GM18517 (cell line): ENCODE measurements around the gene SIRT5.

ENCODE experiments used
- ATAC-seq: cut with Tn5 transposase; IDR thresholded peaks from one replicate; pipeline ENCODE4 v1.9.1; 2021; ENCODE audit warnings: mild to moderate bottlenecking, moderate library complexity; ENCODE audit not compliant: unreplicated experiment

The SIRT5 gene

GRCh38 chr6:13550656-13551055 is 23.7 kb upstream of the SIRT5 start:
- no peak for ATAC-seq

GRCh38 chr6:13553646-13554045 is 20.8 kb upstream of the SIRT5 start:
- ATAC-seq: no peak

- ATAC-seq: no peak
Observed at GRCh38 chr6:13554929-13555333, 19.5 kb upstream of the SIRT5 start.

- no peak for ATAC-seq
Observed at GRCh38 chr6:13557841-13558240, 16.6 kb upstream of the SIRT5 start.

DNA sequence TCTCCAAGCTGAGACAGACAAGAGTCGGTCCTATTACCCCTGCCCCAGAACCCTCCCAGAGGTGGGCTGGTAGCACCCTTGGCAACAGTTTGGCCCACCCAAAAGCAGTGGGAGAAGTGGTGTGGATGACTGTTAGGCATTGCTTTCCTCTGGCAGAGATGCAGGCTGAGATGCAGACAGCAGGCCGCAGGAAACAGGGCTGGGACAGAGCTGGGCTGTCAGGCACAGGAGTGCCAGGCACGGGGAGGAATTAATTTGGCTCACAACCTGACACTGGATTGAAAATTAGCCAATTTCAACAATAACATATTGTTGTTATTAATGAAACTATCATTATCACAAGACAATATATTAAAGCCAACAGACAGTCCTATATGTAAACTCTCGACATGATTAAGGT is 15.7 kb upstream of the SIRT5 start:
- ATAC-seq: no peak

GRCh38 chr6:13559251-13559650 is 15.2 kb upstream of the SIRT5 start:
- no peak for ATAC-seq

DNA sequence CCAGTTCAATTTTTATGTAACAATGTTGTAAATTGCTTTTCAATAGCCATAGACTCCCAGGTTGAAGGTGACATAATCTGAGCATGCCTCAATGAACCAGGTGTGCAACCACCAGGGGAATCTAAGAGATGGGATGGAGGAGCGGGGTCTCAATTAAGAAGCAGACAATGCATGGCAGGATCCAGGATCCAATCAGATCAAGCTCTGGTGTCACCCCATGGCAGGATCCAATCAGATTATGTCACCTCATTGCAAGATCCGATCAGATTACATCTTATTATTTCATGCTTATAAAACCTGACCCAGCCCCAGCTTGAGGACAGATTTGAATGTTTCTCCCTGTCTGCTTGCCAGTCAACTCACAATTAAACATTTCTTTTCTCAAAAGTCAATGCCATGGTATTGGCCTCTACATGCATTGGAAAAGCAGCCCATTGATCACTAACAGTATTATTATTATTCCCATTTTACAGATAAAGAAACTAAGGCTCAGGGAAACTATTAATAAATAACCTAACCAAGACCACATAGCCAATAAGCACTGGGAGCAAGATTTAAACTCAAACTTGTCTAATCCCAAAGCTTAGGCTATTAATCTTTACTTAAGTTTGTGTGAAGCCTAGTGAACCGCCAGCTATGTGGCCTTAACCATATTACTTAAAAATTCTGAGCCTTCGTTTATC is 14.3 kb upstream of the SIRT5 start:
- ATAC-seq: no peak

DNA sequence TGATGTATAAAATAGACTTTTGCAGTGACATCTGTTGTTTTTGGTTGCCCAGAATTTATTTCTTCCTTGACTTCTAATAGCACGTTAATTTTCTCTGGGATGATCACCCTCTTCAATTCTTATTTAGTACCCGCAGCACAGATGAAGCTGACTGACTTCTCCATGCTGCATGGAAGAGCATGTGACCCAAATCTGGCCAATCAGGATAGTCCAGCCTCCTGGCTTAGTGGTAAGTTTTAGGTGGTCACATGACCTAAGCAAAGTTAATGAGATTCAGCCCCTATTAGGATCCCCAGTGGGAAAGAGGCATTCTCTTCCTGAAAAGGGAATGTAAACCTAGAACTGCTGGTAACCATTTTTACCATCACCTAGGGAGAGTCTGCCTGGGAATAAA is 13.8 kb upstream of the SIRT5 start:
- ATAC-seq: no peak

DNA sequence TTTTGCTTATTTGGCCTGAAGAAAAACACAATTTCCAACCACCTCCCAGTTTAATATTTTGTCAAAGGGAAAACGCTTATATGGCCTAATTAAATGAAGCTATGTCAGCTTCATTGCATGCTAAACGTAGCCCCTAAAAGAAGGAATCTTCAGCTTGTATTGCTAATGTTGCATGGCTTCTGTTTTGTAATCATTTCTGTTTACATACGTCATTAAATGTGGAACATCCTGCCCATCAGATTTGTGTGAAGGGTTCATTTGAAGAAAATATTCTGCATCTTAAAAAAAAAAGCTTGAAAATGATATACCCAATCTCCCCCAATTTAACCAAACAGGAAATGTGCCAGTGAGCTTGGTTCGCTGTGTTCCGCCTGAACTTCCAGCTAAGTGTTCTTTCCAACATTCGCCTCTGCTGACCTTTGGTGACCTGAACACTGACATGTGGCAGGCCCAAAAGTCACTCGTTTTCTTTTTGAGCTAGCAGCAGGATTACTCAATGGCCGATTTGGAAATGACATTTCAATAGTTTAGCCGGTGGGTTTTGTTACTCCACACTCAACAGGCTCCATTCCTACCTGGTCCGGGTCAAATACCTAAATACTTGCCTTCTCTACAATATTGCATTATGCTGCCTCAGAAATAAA is 12.7 kb upstream of the SIRT5 start:
- ATAC-seq: no peak

DNA sequence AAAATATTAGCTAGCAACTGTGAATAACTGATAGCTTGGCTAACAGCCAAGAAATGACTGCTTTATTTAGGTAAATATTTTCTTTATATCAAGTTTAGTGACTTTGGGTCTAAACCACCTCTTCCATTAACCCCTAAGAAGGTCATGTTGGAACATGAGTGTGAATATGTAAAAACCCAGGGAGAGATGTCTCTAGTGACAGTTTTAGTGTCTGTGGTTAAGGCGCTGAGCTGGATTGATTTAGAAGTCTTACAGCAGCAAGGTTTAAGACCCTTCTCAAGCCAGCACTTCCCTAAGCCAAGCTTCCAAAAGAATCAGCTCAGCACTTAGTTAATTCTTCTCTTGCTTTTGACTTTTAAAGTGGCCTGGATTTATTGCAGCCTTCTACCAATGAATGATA is 11.4 kb upstream of the SIRT5 start:
- ATAC-seq: no peak

GRCh38 chr6:13565921-13566320 is 8.5 kb upstream of the SIRT5 start:
- no peak for ATAC-seq

DNA sequence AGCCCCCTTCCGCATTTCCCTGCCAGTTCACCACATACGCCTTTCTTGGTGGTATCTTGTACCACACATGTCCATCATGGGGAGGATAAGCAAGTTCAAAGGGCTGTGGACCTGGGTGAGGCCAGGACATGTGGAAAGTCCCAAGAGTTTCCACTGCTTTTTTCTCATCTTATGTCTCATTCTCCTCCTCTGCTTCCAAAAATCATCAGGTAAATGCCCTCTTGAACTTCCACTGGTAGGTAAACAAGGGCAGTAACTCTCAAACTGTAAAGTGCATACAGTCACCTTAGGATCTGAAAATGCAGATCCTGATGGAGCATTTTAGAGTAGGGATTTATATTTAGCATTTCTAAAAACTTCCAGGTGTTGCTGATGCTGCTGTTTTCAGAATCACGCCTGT is 7.9 kb upstream of the SIRT5 start:
- ATAC-seq: no peak

DNA sequence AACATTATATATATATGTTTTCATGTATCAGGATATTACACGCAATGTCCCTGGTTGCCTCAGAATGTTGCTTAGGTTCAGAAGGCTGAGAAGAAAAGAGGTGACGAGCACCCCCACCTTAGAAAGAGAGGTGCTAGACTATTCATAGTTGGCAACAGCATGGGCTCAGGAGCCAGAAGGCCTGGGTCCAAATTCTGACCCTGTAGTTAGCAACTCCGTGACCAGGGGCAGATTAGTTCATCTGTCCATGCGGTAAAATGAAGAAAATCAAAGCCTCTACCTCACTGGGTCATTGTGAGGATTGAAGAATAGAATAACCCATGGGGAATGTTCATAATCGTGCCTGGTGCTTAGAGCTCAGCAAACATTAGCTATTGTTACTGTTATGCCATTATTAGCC is 5.4 kb upstream of the SIRT5 start:
- ATAC-seq: no peak

GRCh38 chr6:13572240-13572639 is 2.2 kb upstream of the SIRT5 start:
- ATAC-seq: no peak

- no peak for ATAC-seq
Observed at GRCh38 chr6:13572951-13573654, 1.3 kb upstream of the SIRT5 start.

GRCh38 chr6:13573669-13574110 is 711 bp upstream of the SIRT5 start:
- no peak for ATAC-seq

- ATAC-seq: peak; percentile 70
Observed at GRCh38 chr6:13574149-13574570, 241 bp upstream of the SIRT5 start.

DNA sequence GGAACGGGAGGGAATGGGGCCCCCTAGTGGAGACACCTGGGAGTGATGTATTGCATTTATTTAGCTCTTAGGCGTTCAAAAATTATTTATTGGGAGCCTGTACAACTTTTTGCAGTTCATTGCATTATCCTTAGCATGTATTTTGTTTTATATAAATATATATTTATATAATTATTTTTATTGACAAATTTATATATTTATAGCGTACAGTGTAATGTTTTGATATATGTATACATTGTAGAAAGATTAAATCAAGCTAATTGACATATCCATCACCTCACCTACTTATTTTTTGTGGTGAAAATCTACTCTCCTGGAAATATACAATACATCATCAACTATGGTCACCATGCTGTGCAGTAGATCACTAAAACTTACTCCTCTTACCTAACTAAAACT is 975 bp downstream of the SIRT5 start:
- no peak for ATAC-seq

DNA sequence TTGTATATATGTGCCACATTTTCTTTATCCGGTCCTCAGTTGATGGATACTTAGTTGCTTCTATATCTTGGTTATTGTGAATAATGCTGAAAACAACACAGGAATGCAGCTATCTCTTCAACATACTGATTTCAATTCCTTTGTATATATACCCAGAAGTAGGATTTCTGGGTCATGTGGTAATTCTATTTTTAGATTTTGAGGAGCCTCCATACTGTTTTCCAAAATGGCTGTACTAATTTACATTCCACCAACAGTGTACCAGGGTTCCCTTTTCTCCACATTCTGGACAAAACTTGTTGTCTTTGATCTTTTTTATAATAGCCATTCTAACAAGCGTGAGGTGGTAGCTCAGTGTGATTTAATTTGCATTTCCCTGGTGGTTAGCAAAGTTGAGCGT is 1.6 kb downstream of the SIRT5 start:
- no peak for ATAC-seq

- no peak for ATAC-seq
Observed at GRCh38 chr6:13577926-13578325, 3.5 kb downstream of the SIRT5 start.

DNA sequence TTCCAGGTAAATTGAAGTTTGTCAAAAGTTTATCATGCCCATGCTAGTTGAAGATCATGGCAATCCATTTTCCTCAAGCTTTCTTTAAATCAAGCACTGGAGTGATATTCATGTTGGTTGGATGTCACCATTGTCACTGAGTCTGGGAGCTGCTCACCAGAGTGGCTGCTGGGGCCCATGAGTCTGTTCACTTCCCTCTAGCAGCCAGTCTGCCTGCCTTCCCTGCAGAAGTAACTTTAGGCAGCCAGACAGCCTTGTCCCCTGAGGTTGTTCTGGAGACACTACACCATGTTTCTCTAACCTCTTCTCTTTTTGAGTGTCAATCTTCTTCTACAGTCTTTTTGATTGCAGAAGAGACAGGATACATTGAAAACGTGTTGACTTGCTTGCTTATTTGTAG is 5.5 kb downstream of the SIRT5 start:
- no peak for ATAC-seq

DNA sequence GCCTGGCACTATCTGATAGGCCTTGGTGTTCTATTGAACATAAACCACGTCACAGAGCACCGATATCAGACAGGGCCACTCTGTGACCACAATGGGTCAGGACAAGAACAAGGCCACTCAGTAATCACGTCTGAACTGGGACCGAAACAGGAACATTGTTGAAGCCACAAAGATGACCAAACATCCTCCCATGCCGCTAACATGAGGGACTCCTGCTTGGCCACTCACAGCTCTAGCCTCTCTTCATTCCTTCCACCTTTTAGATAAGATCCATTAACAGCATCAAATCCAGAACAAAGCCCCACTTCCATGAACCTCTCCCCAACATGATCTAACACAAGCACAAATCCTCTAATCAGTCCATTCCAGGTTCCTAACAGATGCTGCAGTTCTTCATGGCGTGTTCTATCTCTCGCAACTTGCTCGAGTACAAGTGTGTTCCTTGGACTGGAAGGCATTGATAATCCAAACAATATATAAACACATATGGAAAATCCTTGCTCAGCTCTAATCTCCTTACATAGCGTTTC is 7.4 kb downstream of the SIRT5 start:
- ATAC-seq: no peak
